EL (cell line): ENCODE measurements around the gene ZBTB16.

Experiments
- DNase-seq: peaks from one replicate; pipeline ENCODE4 v3.0.0-alpha.2; 2016

ZBTB16 gene

DNA sequence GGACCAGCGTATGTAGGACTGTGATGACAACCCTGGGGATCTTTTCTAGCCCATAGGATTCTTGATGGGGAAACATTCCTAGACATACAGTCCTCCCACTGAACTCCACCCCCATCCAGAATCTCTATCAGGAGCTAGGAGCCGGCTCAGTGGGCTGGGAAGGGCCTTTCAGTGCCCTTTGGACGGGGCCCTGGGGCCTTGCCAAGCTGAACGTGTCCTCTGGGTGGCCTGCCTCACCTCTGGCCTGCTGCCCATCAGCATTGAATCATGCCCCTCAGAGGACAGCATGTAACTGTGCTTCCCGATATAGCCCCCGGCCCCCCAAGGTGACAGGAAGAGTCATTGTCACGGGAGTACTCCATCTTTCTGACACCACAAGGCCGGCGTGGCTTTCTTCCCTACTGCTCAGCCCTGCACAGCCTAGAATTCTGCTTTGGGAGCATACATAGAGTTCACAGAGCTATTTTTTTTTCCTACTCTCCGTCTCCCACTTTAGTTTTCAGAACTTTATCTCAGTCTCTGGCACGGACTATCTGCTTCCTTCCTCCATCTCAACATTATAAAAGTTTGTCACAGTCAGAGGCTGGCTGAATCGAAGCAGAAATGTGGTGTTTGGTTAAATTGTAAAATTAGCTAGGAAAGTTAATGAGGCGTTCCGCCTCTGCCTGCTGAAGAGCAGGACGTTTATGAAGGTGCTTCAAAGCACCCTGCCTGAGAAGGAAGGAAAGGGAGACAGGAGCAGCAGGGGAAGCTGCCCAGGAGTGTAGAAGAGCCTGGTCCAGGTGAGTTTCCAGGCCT is 111.9 kb downstream of the ZBTB16 start:
- DNase-seq: no peak

DNA sequence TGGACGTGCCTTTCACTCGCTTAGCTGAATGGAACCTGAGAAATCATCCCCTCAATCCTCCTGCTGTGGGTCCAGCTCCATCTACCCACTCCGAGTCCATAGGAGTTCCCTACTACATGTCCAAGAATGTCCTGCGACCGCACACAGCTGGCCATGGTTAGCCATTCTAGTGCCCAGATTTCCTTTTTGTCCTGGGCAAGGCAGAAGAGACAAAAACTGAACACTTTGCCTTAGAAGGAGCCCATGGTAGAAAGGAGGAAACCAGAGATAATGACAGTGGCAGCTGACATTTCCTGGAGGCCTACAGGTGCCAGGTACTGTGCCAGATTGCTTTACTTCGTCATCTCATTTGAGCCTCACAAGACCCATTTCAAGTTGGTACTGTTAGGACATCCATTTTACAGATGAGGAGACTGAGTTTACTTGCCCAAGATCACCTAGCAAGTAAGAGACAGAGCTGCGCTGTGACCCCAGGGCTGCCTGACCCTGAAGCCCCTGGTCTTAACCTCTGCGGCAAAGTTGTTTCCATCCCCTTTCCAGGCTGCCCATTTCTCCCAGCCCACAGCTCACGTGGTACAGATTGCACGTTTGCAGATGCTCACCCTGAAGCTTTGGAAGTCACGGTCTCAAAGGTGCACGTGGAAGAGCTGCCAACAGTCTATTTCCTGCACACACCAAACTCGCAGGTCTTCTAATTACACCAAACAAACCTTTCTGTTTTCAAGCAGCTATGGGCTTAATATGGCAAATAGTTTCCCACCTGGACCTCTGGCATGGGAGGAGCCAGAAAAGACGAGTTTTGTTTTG is 112.7 kb downstream of the ZBTB16 start:
- DNase-seq: no peak

DNA sequence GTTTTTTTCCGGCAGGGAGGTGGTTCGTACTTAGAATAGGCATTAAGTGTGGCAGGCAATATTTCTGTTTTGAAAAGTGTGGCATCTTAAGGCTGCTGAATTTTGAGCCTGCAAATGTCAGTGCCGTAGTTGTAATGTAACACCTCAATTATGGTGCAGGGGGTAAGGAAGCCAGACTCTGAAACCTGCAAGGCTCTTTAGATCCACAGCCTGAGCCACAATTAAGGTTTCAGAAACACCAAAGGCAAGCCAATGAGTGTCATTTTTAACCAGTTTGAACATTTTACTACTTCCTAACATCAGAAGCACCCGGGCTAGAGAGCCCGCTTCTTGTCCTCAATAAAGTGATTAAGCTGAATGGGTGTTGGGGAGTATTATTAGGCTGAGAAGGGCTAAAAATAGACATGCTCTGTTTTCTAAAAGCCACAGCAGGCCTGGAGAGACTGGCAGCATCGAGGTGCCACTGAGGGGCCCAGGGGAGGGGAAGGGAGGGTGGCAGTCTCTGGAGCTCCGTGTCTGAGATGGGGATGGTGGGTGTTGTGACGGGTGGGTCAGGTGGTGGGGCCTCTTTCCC is 113.4 kb downstream of the ZBTB16 start:
- no peak for DNase-seq

DNA sequence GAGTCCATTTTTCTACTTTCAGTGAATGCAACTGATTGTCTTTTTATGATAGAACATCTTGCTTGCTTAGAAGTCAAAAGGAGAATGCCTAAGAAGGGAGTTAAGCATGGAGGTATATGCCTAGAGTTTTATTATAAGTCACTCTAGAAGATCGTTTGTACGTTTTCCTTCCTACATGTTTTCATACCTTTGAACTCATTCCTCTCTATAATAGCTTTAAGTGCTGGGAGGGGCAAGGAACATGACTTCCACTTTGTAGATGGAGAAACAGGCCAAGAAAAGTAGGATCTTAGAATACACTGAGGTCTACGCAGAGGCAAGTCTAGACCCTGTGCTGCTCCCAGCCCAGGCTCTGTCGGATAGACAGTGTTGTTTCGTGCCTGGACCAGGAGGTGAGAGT is 114.3 kb downstream of the ZBTB16 start:
- no peak for DNase-seq

DNA sequence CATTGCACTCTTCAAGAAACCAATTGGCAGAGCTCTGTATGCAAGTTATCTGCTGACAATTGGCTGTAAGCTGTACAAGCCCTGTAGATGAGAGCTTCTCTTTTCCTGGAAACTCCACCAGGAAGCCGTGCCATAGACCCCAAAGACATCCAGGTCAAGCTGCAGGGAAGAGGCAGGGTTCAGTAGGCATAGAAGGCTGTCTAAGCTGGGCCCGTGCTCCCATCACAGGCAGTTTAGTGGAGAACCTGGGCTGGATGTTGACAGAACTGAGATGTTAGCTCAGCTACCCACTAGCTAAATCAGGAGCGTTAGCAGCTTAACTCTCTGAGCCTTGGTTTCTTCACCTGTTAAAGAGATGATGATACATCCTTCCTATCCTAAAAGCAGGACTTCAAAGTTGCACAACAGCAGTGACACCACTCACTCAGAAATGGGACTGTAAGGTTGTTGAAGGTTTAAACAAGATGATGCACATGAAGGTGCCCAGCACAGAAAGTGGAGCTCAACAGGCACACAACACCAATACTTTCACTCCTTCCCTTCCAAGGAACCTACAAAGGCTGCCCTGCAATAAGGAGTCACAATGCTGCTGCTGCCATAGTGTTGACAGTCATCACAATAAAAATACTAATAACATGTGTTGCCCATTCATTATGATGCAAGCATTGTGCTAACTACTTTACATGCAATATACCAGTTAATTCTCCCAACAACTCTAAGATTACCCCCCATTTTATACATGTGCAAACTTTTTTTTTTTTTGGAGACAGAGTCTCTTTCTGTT is 115.4 kb downstream of the ZBTB16 start:
- DNase-seq: no peak

- DNase-seq: no peak
Measured at GRCh38 chr11:114175706-114176105, 116.2 kb downstream of the ZBTB16 start.

GRCh38 chr11:114176321-114176720 is 116.8 kb downstream of the ZBTB16 start:
- DNase-seq: no peak

DNA sequence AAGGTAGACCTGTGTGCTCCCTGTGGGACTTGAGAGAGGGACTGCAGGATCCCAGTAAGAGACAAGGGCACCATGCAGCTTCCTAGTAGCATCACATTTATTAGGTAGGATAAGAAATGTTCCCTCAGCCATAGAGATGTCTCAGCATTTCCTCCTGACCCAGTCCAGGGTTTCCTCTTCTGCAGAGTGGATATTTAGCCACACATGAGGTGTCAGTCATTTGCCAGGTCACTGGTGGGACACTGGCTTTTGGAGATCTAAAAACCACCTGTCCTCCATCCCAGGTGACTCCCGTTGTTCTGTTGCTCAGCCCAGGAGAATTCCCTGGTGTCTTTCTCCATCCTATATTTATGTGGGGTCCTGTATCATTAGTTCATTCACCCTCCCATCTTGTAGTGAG is 119.1 kb downstream of the ZBTB16 start:
- no peak for DNase-seq

GRCh38 chr11:114179234-114179941 is 119.9 kb downstream of the ZBTB16 start:
- no peak for DNase-seq

DNA sequence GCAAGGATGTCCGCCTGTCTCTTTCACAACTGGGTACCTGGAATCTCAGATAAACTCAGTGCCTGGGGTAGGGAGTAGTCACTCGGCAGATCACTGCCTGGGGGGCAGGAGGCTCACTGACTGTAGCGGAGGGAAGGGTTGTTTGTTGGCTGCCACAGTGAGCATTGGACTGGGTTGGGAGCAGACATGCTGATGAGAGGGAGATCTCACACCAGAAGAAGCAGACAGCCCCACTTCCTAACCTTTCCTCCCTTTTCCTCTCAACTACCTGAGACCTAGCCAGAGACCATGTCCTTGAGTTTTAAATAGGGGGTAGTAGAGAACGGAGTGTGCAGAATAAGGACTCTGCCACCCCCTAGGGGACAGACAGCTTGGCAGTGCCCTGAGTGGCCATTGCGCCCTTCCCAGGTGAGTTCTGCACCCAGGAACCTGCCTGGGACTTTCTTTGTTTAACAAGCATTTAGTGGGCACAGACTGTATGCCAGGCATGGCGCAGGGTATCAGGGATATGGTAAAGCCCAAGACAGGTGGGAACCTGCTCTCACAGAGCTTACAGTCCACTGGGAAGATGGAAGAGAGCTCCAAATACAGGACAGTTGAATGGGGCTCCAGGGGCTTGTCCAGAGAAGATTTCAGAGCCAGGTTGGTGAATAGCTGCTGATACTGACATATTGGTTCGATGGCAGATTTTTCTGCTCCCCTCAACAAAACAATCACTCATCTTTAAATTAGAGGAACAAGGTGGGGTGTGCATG is 121.0 kb downstream of the ZBTB16 start:
- no peak for DNase-seq

DNA sequence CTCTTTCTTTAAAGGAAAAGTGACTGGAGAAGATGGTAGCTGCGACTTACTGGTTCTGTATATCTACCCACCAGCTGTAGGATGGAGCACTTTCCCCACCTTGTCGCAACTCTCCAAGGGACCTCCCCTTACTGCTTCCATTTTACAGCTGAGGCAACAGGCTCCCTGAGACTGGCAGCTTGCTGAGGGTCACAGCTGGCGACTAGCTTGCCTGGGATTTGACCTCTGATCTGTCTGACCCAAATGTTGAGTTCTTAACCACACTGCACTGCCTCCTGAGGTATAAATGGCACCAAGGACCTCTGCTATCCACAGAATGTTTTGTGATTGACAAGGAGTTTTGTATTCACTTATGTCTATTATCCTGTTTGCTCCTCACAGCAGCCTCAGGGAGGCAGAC is 121.7 kb downstream of the ZBTB16 start:
- no peak for DNase-seq

DNA sequence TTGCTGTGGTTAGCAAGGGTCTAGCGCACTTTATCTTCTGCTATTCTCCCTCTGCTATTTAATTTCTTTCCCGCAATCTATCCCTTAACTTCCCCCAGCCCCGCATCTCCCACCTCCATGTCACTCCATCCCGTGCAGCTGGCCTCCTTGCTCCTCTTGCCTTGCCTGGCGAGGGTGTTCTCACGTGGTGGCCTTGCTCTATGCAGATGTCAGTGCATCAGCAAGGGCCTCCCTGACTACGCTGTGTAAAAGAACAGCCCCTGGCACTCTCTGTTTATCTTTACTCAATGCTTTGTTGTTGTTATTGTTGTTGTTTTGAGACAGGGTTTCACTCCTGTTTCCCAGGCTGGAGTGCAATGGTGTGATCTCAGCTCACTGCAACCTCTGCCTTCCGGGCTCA is 122.2 kb downstream of the ZBTB16 start:
- DNase-seq: no peak

- DNase-seq: no peak
Measured at GRCh38 chr11:114182471-114183043, 123.0 kb downstream of the ZBTB16 start.

DNA sequence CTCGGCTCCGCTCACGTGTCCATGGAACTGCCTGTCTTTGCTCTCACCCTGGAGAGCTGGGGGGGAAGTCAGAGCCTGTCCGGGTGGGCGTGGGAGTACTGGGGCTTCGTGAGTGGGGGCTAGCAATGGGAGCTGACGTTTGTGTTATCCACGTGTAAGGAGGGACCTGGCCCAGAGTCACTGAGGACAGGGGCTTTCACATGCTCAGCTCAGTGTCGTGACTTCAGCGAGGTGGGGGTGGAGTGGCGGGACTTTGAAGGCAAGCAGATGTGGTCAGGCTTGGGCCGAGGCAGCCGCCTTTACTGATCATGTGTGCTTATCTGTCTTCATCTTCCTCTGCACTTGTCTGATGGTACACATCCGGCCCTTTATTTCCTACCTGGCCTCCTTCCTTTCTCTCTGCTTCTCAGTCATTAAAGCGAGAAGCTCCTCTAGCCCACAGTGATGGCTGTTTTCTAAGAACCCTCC is 123.6 kb downstream of the ZBTB16 start:
- no peak for DNase-seq

GRCh38 chr11:114185436-114185835 is 125.9 kb downstream of the ZBTB16 start:
- DNase-seq: no peak

- DNase-seq: no peak
Measured at GRCh38 chr11:114187173-114187572, 127.7 kb downstream of the ZBTB16 start.

- no peak for DNase-seq
Measured at GRCh38 chr11:114188851-114189570, 129.5 kb downstream of the ZBTB16 start.

DNA sequence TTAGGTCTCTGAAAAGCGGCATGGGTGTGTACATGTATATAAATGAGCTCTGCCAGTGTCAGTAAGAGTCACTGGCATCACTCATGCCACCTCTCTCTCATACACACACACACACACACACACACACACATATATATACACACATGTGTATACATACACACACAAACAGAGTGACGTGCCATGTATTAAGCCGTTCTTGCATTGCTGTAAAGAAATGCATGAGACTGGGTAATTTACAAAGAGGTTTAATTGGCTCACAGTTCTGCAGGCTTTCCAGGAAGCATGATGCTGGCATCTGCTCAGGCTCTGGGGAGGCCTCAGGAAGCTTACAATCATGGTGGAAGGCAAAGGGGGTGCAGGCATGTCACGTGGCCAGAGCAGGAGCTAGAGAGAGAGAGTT is 131.1 kb downstream of the ZBTB16 start:
- DNase-seq: no peak

GRCh38 chr11:114191893-114192292 is 132.4 kb downstream of the ZBTB16 start:
- DNase-seq: no peak

DNA sequence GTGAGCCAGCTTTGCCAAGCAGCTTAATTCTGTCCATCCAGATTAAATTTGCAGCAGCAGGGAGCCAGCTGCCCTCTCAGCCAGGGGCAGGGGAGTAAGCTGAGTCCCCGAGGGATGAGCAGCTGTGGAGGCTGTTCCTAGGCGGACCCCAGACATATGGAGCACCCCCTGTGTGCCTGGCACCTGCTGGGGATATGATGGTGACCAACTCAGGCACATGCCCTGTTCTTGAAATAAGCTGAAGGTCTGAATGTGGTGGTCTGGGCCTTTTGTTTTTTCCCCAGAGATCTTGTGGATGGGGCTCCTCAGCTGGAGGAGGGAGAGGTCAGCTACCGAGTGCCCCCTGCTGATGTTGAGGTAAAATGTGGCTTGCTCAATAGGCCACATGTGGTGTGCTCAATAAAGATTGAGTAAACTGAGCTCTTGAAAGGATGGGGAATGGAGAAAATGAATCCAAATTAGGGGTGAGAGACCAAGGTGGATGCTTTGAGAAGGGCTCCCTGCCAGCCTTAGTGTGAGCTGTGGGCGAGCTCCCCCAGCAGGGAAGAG is 133.4 kb downstream of the ZBTB16 start:
- no peak for DNase-seq
